ENCODE measurements around the gene TPM1. TPM values are rescaled to one million over a fixed set of nuclear protein-coding genes. Genes with fewer than 3 reads are reported as not detected.

The TPM1 gene
- total and polyA plus RNA-seq, 9 of the 15 experiments (the other 6 are each of a cell fraction or from before 2014, with no cell fraction given): 8.1 to 53.9 (median 43.1) TPM

- TF ChIP-seq CUX1 (CRISPR knock-in tag; IDR thresholded peaks at IDR 0.05) (no peak), SAP30 (IDR thresholded peaks at IDR 0.05; ENCODE audit: borderline replicate concordance, insufficient read depth, low read depth, low read length, poor library complexity, severe bottlenecking) (no peak), PTTG1 (tag; IDR thresholded peaks at IDR 0.05; ENCODE audit: low read depth) (no peak), FIP1L1 (IDR thresholded peaks at IDR 0.05; ENCODE audit: low read depth, low read length, poor library complexity, severe bottlenecking) (no peak), E2F8 (IDR thresholded peaks at IDR 0.05; ENCODE audit: low read depth, partially characterized antibody) (no peak), ZNF184 (CRISPR knock-in tag; IDR thresholded peaks at IDR 0.05) (no peak), YBX1 (IDR thresholded peaks at IDR 0.05) (no peak), NCOR1 (IDR thresholded peaks at IDR 0.05) (no peak), HDGF (IDR thresholded peaks at IDR 0.05) (no peak), HDAC2 (IDR thresholded peaks at IDR 0.05) (no peak), REST (IDR thresholded peaks at IDR 0.05; ENCODE audit: borderline replicate concordance) (no peak), REST (CRISPR knock-in tag; IDR thresholded peaks at IDR 0.05; ENCODE audit: low read depth) (no peak)
These were observed 7.3 kb upstream of the TPM1 start (continued) for GRCh38 chr15:63035253-63035652.
